Smooth muscle cell (in vitro differentiated cells): ENCODE results near the gene PTAR1. TPM values are rescaled to one million over a fixed set of nuclear protein-coding genes. Genes with fewer than 3 reads are reported as not detected.
"Not testable (repeated sequence)": the region's sequence is repeated elsewhere in the genome, so short reads cannot be mapped to it uniquely, and the experiment has no call there.

ENCODE experiments used
- DNase-seq: peaks from one replicate; lab custom pipeline; 2025; ENCODE audit not compliant: unreplicated experiment; lab: John Stamatoyannopoulos, UW
- H2AFZ ChIP-seq: fragments of 200-600 bp; sonication (generic); 2 replicates; pipeline ENCODE4 v1.6.0; 2016; ENCODE audit warnings: antibody characterized with exemption, low read depth, mild to moderate bottlenecking
- H3F3A ChIP-seq: fragments of 200-600 bp; sonication (generic); 2 replicates; pipeline ENCODE4 v1.6.0; 2017; ENCODE audit warnings: antibody characterized with exemption, low read depth
- H3K27ac ChIP-seq: fragments of 200-600 bp; sonication (generic); 2 replicates; pipeline ENCODE4 v1.5.1; 2016; ENCODE audit warnings: low read depth, mild to moderate bottlenecking
- H3K27me3 ChIP-seq: fragments of 200-600 bp; sonication (generic); 2 replicates; pipeline ENCODE4 v1.6.1; 2016; ENCODE audit warnings: low read depth, mild to moderate bottlenecking
- H3K36me3 ChIP-seq: fragments of 200-600 bp; sonication (generic); 2 replicates; pipeline ENCODE4 v1.5.1; 2016; ENCODE audit warnings: low read depth
- H3K4me1 ChIP-seq: fragments of 200-600 bp; sonication (generic); 2 replicates; pipeline ENCODE4 v1.5.1; 2016; ENCODE audit warnings: low read depth
- H3K4me2 ChIP-seq: fragments of 200-600 bp; sonication (generic); 2 replicates; pipeline ENCODE4 v1.6.0; 2016; ENCODE audit warnings: mild to moderate bottlenecking
- H3K4me3 ChIP-seq: fragments of 200-600 bp; sonication (generic); 2 replicates; pipeline ENCODE4 v1.5.1; 2016; ENCODE audit warnings: mild to moderate bottlenecking
- H3K79me2 ChIP-seq: fragments of 200-600 bp; sonication (generic); 2 replicates; pipeline ENCODE4 v1.6.0; 2016; ENCODE audit warnings: low read depth, mild to moderate bottlenecking
- H3K9ac ChIP-seq: fragments of 200-600 bp; sonication (generic); 2 replicates; pipeline ENCODE4 v1.6.0; 2016; ENCODE audit warnings: low read depth
- H3K9me3 ChIP-seq: fragments of 200-600 bp; sonication (generic); replicated peaks from 2 replicates; pipeline ENCODE4 v1.5.1; 2016; ENCODE audit warnings: low read depth
- H4K20me1 ChIP-seq: fragments of 200-600 bp; sonication (generic); 2 replicates; pipeline ENCODE4 v1.6.0; 2016; ENCODE audit warnings: low read depth
- CTCF ChIP-seq: fragments of 200-600 bp; sonication (generic); IDR thresholded peaks from 2 replicates; pipeline ENCODE4 v1.5.1; 2017; ENCODE audit warnings: borderline replicate concordance, mild to moderate bottlenecking, antibody characterized with exemption; ENCODE audit not compliant: insufficient read depth, poor library complexity, severe bottlenecking
- WGBS: methylation state at CpG from one replicate; pipeline ENCODE4 v1.1.7; 2016; ENCODE audit warnings: low lambda C conversion rate; 5-methylcytosine and 5-hydroxymethylcytosine counted together
- polyA plus RNA-seq: library from polyadenylated mRNA; unstranded; fragments of >200 nt; fragmentation: Nextera tagmentation; extraction: Ambion mirVana; gene quantifications from 2 replicates; pipeline ENCODE4 v1.2.1, GENCODE V29; 2016
- total RNA-seq: library from RNA; depleted of rRNA; stranded (reverse); fragments of >200 nt; gene quantifications from 2 replicates; pipeline ENCODE4 v1.2.3, GENCODE V29; 2014

The PTAR1 gene
- total and polyA plus RNA-seq, 2 experiments from 2014 or later = 6.8 to 98.8 TPM

- no peaks in the 10 kb centered on the region for H3K9me3 ChIP-seq
Observed at GRCh38 chr9:69805962-69806515, 46.2 kb upstream of the PTAR1 start.

GRCh38 chr9:69801989-69802388 is 42.2 kb upstream of the PTAR1 start:
- Histone ChIP-seq H4K20me1 (no peaks in the 10 kb centered on the region), H3K4me2 (no peak overlapping the region), H3K9ac (no peak overlapping the region), H3K79me2 (no peaks in the 10 kb centered on the region), H3K27ac (no peak overlapping the region), H3K36me3 (no peaks in the 10 kb centered on the region), H3K27me3 (no peaks in the 10 kb centered on the region), H3K4me1 (no peaks in the 10 kb centered on the region), H3K9me3 (no peaks in the 10 kb centered on the region), H3K4me3 (no peak overlapping the region), H3F3A (no peaks in the 10 kb centered on the region), H2AFZ (no peak overlapping the region)
- 100% methylated on average over 2 of the region's 2 CpGs for WGBS
- no peak for DNase-seq
- no peak for TF ChIP-seq CTCF

More at GRCh38 chr9:69805962-69806515, 46.2 kb upstream of the PTAR1 start:
- DNase-seq = no peak
- no peak overlapping the region for H2AFZ ChIP-seq
- H3K27ac ChIP-seq = no peak overlapping the region
- no peaks in the 10 kb centered on the region for H3F3A ChIP-seq
- no peak for TF ChIP-seq CTCF
- whole genome bisulfite sequencing = 93% methylated on average over 3 of the region's 3 CpGs
- H3K27me3 ChIP-seq = no peaks in the 10 kb centered on the region
- no peaks in the 10 kb centered on the region for H4K20me1 ChIP-seq
- no peaks in the 10 kb centered on the region for H3K36me3 ChIP-seq
- H3K79me2 ChIP-seq = no peaks in the 10 kb centered on the region
- H3K4me2 ChIP-seq = no peak overlapping the region
- no peak overlapping the region for H3K4me3 ChIP-seq
- no peaks in the 10 kb centered on the region for H3K4me1 ChIP-seq
- H3K9ac ChIP-seq = no peak overlapping the region

GRCh38 chr9:69800027-69800426 is 40.2 kb upstream of the PTAR1 start:
- H3K9me3 ChIP-seq, H3F3A ChIP-seq, H3K27ac ChIP-seq, H3K79me2 ChIP-seq, H3K9ac ChIP-seq, H2AFZ ChIP-seq, H4K20me1 ChIP-seq, DNase-seq, H3K4me2 ChIP-seq, H3K4me1 ChIP-seq, H3K4me3 ChIP-seq, H3K27me3 ChIP-seq, H3K36me3 ChIP-seq: not testable (repeated sequence)
- WGBS = 76% methylated on average over 5 of the region's 5 CpGs

- H3K27ac ChIP-seq, DNase-seq, H3K4me1 ChIP-seq, H3K36me3 ChIP-seq, H4K20me1 ChIP-seq, H3F3A ChIP-seq, H2AFZ ChIP-seq, H3K4me2 ChIP-seq, H3K79me2 ChIP-seq, H3K4me3 ChIP-seq, H3K9ac ChIP-seq, H3K27me3 ChIP-seq, H3K9me3 ChIP-seq: not testable (repeated sequence)
- 98% methylated on average over 18 of the region's 18 CpGs for WGBS
Observed at GRCh38 chr9:69799521-69799920, 39.7 kb upstream of the PTAR1 start.

- H4K20me1 ChIP-seq = no peaks in the 10 kb centered on the region
- no peaks in the 10 kb centered on the region for H3K4me1 ChIP-seq
- H2AFZ ChIP-seq = no peak overlapping the region
- H3K9ac ChIP-seq = no peak overlapping the region
- H3K4me2 ChIP-seq = no peak overlapping the region
- 86% methylated on average over 4 of the region's 4 CpGs for WGBS
- DNase-seq = no peak
- H3K4me3 ChIP-seq = no peak overlapping the region
- H3F3A ChIP-seq = no peaks in the 10 kb centered on the region
- H3K79me2 ChIP-seq = no peaks in the 10 kb centered on the region
- H3K27ac ChIP-seq = no peak overlapping the region
- H3K36me3 ChIP-seq = no peaks in the 10 kb centered on the region
- no peaks in the 10 kb centered on the region for H3K27me3 ChIP-seq
- H3K9me3 ChIP-seq = no peaks in the 10 kb centered on the region
- no peak for TF ChIP-seq CTCF
Observed at GRCh38 chr9:69798744-69799143, 38.9 kb upstream of the PTAR1 start.
